ENCODE measurements around the gene PCYOX1L.

The PCYOX1L gene

DNA sequence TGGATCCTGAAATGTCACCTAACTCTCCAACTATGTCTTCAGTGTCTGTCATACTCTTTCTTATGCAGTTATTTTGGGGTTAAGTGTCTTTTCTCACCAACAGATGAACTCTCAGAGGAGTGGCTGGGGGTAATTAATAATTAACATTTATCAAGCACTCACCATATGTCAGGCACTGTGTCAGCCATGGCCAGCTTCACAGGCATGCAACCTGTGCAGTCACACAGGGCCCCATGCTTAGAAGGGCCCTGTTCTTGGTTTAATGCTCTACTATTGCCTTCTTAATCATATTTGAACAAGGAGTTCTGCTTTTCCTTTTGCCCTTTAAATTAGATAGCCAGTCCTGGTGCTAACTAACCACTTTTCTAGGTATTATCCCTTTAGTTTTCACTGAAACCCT is 16.0 kb upstream of the PCYOX1L start:
- H3K9me3 Mint-ChIP-seq: no peaks in the 10 kb centered on the region
- TF ChIP-seq, protein P1, sequence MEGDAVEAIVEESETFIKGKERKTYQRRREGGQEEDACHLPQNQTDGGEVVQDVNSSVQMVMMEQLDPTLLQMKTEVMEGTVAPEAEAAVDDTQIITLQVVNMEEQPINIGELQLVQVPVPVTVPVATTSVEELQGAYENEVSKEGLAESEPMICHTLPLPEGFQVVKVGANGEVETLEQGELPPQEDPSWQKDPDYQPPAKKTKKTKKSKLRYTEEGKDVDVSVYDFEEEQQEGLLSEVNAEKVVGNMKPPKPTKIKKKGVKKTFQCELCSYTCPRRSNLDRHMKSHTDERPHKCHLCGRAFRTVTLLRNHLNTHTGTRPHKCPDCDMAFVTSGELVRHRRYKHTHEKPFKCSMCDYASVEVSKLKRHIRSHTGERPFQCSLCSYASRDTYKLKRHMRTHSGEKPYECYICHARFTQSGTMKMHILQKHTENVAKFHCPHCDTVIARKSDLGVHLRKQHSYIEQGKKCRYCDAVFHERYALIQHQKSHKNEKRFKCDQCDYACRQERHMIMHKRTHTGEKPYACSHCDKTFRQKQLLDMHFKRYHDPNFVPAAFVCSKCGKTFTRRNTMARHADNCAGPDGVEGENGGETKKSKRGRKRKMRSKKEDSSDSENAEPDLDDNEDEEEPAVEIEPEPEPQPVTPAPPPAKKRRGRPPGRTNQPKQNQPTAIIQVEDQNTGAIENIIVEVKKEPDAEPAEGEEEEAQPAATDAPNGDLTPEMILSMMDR (IDR thresholded peaks at IDR 0.05; ENCODE audit: unreplicated experiment in 3 of 3): no peak
- no peaks in the 10 kb centered on the region for H3K27me3 Mint-ChIP-seq (ENCODE audit: low read depth)
- peaks cover 27% of the 10 kb centered on the region for H3K4me1 Mint-ChIP-seq
- no peaks in the 10 kb centered on the region for H3K36me3 Mint-ChIP-seq (ENCODE audit: low read depth)
- H3K27ac Mint-ChIP-seq: no peak overlapping the region
- no peak overlapping the region for H3K4me3 Mint-ChIP-seq

DNA sequence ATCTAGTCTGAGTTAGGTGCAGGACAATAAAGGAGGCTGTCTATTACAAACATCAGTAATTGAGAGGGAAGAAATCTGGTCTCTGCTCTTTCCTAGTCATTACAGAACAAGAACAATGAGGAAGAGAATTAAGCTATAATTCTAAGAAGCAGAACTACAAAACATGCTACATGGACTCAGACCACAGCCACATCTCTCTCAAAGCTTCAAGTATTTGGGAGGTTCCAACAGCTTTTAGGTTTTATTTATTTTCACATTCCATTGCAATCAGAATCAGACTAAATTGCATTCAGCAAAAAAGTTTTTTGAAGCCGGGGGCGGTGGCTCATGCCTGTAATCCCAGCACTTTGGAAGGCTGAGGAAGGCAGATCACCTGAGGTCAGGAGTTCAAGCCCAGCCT is 13.7 kb upstream of the PCYOX1L start:
- Mint-ChIP-seq H3K4me1 (peaks cover 24% of the 10 kb centered on the region), H3K36me3 (ENCODE audit: low read depth) (peaks cover 14% of the 10 kb centered on the region), H3K27me3 (ENCODE audit: low read depth) (no peaks in the 10 kb centered on the region), H3K27ac (peak overlapping the region; percentile 60 to 92 (median 77)), H3K9me3 (no peaks in the 10 kb centered on the region), H3K4me3 (peak overlapping the region; percentile 84 to 97 (median 91))
- TF ChIP-seq, protein P1 (IDR thresholded peaks at IDR 0.05; ENCODE audit: unreplicated experiment in 3 of 3): no peak

DNA sequence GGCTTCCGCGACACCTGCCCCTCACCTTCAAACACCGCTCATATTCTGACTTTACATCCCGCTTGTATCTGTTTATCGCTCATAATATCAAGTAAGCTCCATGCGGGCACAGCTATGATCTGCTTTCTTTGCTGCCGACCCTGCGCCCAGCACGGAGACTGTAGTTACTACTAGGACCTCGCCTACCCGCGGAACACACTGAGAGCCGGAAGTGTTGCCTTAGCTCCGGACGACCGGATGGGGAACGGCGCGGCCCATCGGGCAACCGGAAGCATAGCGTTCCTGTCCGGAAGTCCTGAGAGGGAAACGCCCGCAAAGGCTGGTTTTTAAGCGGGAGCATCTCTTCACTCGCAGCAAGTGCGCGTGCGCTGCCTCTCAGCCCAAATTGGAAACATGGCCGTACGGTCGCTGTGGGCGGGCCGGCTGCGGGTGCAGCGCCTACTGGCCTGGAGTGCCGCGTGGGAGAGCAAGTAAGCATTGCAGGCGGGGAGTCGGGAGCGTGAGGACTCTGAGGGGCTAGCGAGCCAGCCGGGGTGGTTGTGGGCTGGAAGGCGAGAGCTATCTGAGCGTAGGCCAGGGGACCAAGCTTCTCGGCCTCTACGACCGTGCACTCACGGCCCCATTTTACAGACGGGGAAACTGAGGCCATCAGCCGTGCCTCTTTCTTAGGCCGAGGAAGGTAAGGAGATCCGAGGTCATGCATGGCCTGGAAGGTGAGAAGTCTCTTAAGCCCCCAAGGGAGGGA is 12.5 kb upstream of the PCYOX1L start, which contains the start of gene GRPEL2:
Gene GRPEL2, plus strand, starts transcription at position 353 of the 745 bp plus-strand sequence. Its CDS starts 41 bp downstream, at position 394.
- Mint-ChIP-seq H3K4me1 (peaks cover 24% of the 10 kb centered on the region), H3K27ac (peak within 1 kb of the TSS; percentile 92 to 98 (median 96)), H3K27me3 (ENCODE audit: low read depth) (no peaks in the 10 kb centered on the region), H3K9me3 (no peaks in the 10 kb centered on the region), H3K4me3 (peak within 1 kb of the TSS; percentile 91 to 97 (median 92)), H3K36me3 (ENCODE audit: low read depth) (peaks cover 23% of the 10 kb centered on the region)
- TF ChIP-seq, protein P1 (IDR thresholded peaks at IDR 0.05; ENCODE audit: unreplicated experiment in 3 of 3): no peak

DNA sequence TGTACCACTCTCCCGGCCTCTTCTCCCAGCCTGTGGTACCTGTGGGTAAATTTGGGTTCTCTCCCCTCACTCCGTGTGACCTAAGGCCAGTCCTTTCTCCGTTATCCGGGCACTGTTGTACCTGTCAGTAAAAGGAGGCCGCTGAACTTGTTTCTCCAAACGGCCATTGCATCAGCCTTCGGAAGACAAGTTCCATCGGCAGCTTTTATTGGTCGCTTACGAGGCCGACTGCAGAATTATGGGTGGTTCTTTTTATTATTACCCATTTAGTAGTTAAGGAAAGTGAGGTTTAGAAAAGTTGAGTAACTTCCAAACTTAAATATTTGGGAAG is 12.0 kb upstream of the PCYOX1L start:
- Mint-ChIP-seq H3K27ac (peak overlapping the region; percentile 92 to 96 (median 94)), H3K27me3 (ENCODE audit: low read depth) (no peaks in the 10 kb centered on the region), H3K4me3 (peak overlapping the region; percentile 91 to 97 (median 92)), H3K36me3 (ENCODE audit: low read depth) (peaks cover 29% of the 10 kb centered on the region), H3K4me1 (peaks cover 24% of the 10 kb centered on the region), H3K9me3 (no peaks in the 10 kb centered on the region)
- TF ChIP-seq, protein P1 (IDR thresholded peaks at IDR 0.05; ENCODE audit: unreplicated experiment in 3 of 3): no peak

DNA sequence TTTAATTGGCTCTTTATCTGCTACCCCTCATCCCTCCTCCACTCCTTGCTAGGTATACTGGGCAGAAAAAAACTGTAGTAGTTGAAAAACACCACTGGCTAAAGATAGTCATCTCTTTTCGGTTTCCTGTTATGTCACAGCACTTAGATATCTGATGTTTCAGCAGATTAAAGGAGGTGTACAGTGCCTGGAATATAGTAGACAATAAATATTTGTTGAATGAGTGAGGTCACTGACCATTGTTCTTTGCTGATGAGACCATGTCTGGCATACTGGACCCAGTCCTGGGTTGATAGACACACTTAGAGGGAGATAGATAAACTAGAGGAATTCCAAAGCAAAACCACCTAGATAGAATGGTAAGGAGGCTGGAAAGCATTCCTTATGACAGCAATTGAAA is 9.3 kb upstream of the PCYOX1L start:
- H3K4me1 Mint-ChIP-seq: peaks cover 24% of the 10 kb centered on the region
- TF ChIP-seq, protein P1 (IDR thresholded peaks at IDR 0.05; ENCODE audit: unreplicated experiment in 3 of 3): no peak
- no peak overlapping the region for H3K27ac Mint-ChIP-seq
- H3K36me3 Mint-ChIP-seq (ENCODE audit: low read depth): peaks cover 51% of the 10 kb centered on the region
- peak overlapping the region in 2 of 3 experiments; percentile 59 to 86 for H3K4me3 Mint-ChIP-seq
- H3K9me3 Mint-ChIP-seq: no peaks in the 10 kb centered on the region
- no peaks in the 10 kb centered on the region for H3K27me3 Mint-ChIP-seq (ENCODE audit: low read depth)

DNA sequence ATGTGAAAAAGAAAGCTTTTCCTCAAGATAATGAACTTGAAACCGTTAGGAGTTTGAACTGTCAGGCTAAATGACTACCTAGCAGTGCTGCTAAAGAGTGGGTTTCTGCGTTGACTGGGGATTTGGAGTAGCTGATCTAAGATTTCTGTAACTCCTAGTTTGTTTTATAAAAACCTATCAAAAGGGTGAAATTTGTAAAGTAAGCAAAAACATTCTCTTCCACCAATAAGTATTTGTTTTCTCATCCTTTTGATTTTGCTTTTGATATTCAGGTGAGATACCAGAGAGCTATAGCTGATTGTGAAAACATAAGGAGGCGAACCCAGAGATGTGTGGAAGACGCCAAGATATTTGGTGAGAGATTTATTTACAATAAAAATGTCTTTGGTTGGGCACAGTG is 8.5 kb upstream of the PCYOX1L start:
- Mint-ChIP-seq H3K27me3 (ENCODE audit: low read depth) (no peaks in the 10 kb centered on the region), H3K36me3 (ENCODE audit: low read depth) (peaks cover 57% of the 10 kb centered on the region), H3K4me1 (peaks cover 20% of the 10 kb centered on the region), H3K4me3 (no peak overlapping the region), H3K9me3 (no peaks in the 10 kb centered on the region), H3K27ac (no peak overlapping the region)
- TF ChIP-seq, protein P1 (IDR thresholded peaks at IDR 0.05; ENCODE audit: unreplicated experiment in 3 of 3): no peak
